Activated B cell treated with CpG ODN at 0.5 μM for 24 hours (primary cell): ENCODE results near the gene DDX46. TPM values are rescaled to one million over a fixed set of nuclear protein-coding genes. Genes with fewer than 3 reads are reported as not detected.

Experiments
- ATAC-seq: fragments of 200-7000 bp; cut with Tn5 transposase; one replicate; pipeline ENCODE4 v1.10.0; 2021; ENCODE audit warnings: low read depth, mild to moderate bottlenecking, moderate library complexity
- CTCF ChIA-PET: fragments of 350-600 bp; sonication (Branson Sonifier 250); formaldehyde crosslinking; loops from one replicate; lab custom pipeline; 2021; ENCODE audit warnings: antibody characterized with exemption; lab: Charles Lee
- POLR2A ChIA-PET: fragments of 350-600 bp; sonication (Branson Sonifier 250); formaldehyde crosslinking; loops from one replicate; lab custom pipeline; 2021; ENCODE audit warnings: antibody characterized with exemption; lab: Charles Lee
- DNase-seq: peaks from one replicate; pipeline ENCODE4 v3.0.0; 2022
- H3K27ac Mint-ChIP-seq: one replicate; pipeline ENCODE4 v1.8.0; 2020; ENCODE audit warnings: mixed read lengths
- H3K27me3 Mint-ChIP-seq: one replicate; pipeline ENCODE4 v1.8.0; 2021; ENCODE audit warnings: mixed read lengths
- H3K36me3 Mint-ChIP-seq: one replicate; pipeline ENCODE4 v1.8.0; 2021; ENCODE audit warnings: low read depth, mixed read lengths
- H3K4me1 Mint-ChIP-seq: one replicate; pipeline ENCODE4 v1.8.0; 2021; ENCODE audit warnings: mixed read lengths
- H3K4me3 Mint-ChIP-seq: one replicate; pipeline ENCODE4 v1.8.0; 2020; ENCODE audit warnings: mild to moderate bottlenecking, mixed read lengths
- H3K9me3 Mint-ChIP-seq: one replicate; pipeline ENCODE4 v1.8.0; 2020; ENCODE audit warnings: mixed read lengths
- intact Hi-C: fragments of 100-400 bp; cut with micrococcal nuclease; formaldehyde crosslinking; loops from one replicate; pipeline ENCODE4 v1.15.1; 2024
- total RNA-seq: library from RNA; stranded (reverse); gene quantifications from 2 replicates; pipeline ENCODE4 v1.2.3, GENCODE V29; 2022
- TF ChIP-seq, protein P1 (sequence below): fragments of 200-600 bp; IDR thresholded peaks from one replicate; pipeline ENCODE4 v1.8.0; 2022; ENCODE audit warnings: antibody characterized with exemption, mild to moderate bottlenecking

The DDX46 gene
- total RNA-seq, 1 donor from 2014 or later, result 74.1 TPM

GRCh38 chr5:134873494-134873893 is 114.9 kb downstream of the DDX46 start:
- CTCF ChIA-PET, result interaction anchor here (0.9 to 2.0 kb wide), 2 partner anchors 12 to 31 kb away, joined by 4 to 12 read pairs; partner anchors contain the start of gene PCBD2
- Mint-ChIP-seq H3K36me3 (peaks cover 13% of the 10 kb centered on the region), H3K4me1 (peaks cover 32% of the 10 kb centered on the region), H3K9me3 (no peaks in the 10 kb centered on the region), H3K27ac (peak overlapping the region; percentile 94), H3K4me3 (peak overlapping the region; percentile 95), H3K27me3 (no peaks in the 10 kb centered on the region)
- POLR2A ChIA-PET, result interaction anchor here (0.8 to 3.3 kb wide), 11 partner anchors 8 to 774 kb away, joined by 3 to 66 read pairs (median 8); partner anchors contain the start of genes C5orf24, CAMLG and PCBD2
- TF ChIP-seq, protein P1, sequence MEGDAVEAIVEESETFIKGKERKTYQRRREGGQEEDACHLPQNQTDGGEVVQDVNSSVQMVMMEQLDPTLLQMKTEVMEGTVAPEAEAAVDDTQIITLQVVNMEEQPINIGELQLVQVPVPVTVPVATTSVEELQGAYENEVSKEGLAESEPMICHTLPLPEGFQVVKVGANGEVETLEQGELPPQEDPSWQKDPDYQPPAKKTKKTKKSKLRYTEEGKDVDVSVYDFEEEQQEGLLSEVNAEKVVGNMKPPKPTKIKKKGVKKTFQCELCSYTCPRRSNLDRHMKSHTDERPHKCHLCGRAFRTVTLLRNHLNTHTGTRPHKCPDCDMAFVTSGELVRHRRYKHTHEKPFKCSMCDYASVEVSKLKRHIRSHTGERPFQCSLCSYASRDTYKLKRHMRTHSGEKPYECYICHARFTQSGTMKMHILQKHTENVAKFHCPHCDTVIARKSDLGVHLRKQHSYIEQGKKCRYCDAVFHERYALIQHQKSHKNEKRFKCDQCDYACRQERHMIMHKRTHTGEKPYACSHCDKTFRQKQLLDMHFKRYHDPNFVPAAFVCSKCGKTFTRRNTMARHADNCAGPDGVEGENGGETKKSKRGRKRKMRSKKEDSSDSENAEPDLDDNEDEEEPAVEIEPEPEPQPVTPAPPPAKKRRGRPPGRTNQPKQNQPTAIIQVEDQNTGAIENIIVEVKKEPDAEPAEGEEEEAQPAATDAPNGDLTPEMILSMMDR, result no peak
- DNase-seq (no peak), ATAC-seq (no peak)
- intact Hi-C loops, result no loop called here

- ChIA-PET POLR2A (interaction anchor here (1.0 to 3.3 kb wide), 10 partner anchors 9 to 774 kb away, joined by 3 to 66 read pairs (median 10); partner anchors contain the start of genes C5orf24, CAMLG and PCBD2), CTCF (interaction anchor here (0.9 to 2.0 kb wide), 2 partner anchors 11 to 30 kb away, joined by 4 to 12 read pairs; partner anchors contain the start of gene PCBD2)
- peak; percentile 78 for DNase-seq
- no peaks in the 10 kb centered on the region for H3K27me3 Mint-ChIP-seq
- peak within 1 kb of the TSS; percentile 94 for H3K27ac Mint-ChIP-seq
- TF ChIP-seq, protein P1, result no peak
- peaks cover 18% of the 10 kb centered on the region for H3K36me3 Mint-ChIP-seq
- H3K4me1 Mint-ChIP-seq, result peaks cover 34% of the 10 kb centered on the region
- H3K9me3 Mint-ChIP-seq, result no peaks in the 10 kb centered on the region
- peak; percentile 93 for ATAC-seq
- peak within 1 kb of the TSS; percentile 95 for H3K4me3 Mint-ChIP-seq
- intact Hi-C loops, result loop anchor here (1.0 kb wide), 5 partner anchors 29 to 648 kb away; partner anchors contain the start of genes C5orf24, CAMLG, DDX46 and PPP2CA
Measured at GRCh38 chr5:134873987-134874830, 115.6 kb downstream of the DDX46 start, which contains the start of gene TXNDC15. Gene TXNDC15, plus strand, starts transcription at chr5:134874371. Its CDS starts 57 bp downstream, at chr5:134874428.

GRCh38 chr5:134874831-134875655 is 116.5 kb downstream of the DDX46 start:
- Mint-ChIP-seq H3K36me3 (peaks cover 21% of the 10 kb centered on the region), H3K4me3 (peak overlapping the region; percentile 95), H3K4me1 (peaks cover 39% of the 10 kb centered on the region), H3K27ac (peak overlapping the region; percentile 94), H3K9me3 (no peaks in the 10 kb centered on the region), H3K27me3 (no peaks in the 10 kb centered on the region)
- CTCF ChIA-PET, result no interaction called here
- POLR2A ChIA-PET, result interaction anchor here (1.5 to 3.3 kb wide), 6 partner anchors 26 to 775 kb away, joined by 4 to 66 read pairs (median 18); partner anchors contain the start of genes C5orf24, CAMLG and PCBD2
- peak; percentile 21 for DNase-seq
- TF ChIP-seq, protein P1, result no peak
- peak; percentile 23 for ATAC-seq
- intact Hi-C loops, result loop anchor here (1.0 kb wide), 5 partner anchors 29 to 649 kb away; partner anchors contain the start of genes C5orf24, CAMLG, DDX46 and PPP2CA

- ATAC-seq (no peak), DNase-seq (no peak)
- Mint-ChIP-seq H3K4me1 (peaks cover 43% of the 10 kb centered on the region), H3K36me3 (peaks cover 26% of the 10 kb centered on the region), H3K27me3 (no peaks in the 10 kb centered on the region), H3K9me3 (no peaks in the 10 kb centered on the region), H3K4me3 (peak overlapping the region; percentile 13), H3K27ac (peak overlapping the region; percentile 58)
- TF ChIP-seq, protein P1, result no peak
- CTCF ChIA-PET, result interaction anchor here (0.9 to 1.2 kb wide), 2 partner anchors 27 to 290 kb away, joined by 3 read pairs; partner anchors contain the start of gene PCBD2
- intact Hi-C loops, result no loop called here
- POLR2A ChIA-PET, result interaction anchor here (1.5 kb wide), 1 partner anchor 25 kb away, joined by 4 read pairs; no protein-coding TSS in a partner anchor
Measured at GRCh38 chr5:134877159-134877558, 118.6 kb downstream of the DDX46 start.
